K562 (cell line): ENCODE results near the gene DESI1. TPM values are rescaled to one million over a fixed set of nuclear protein-coding genes. Genes with fewer than 3 reads are reported as not detected.

ENCODE experiments used
- ATAC-seq: fragments of 200-7000 bp; cut with Tn5 transposase; 3 replicates; pipeline ENCODE4 v1.9.1; 2020; ENCODE audit warnings: moderate library complexity
- BruUV-seq: library from RNA; stranded (reverse); fragments of 400-500 nt; replicated peaks from 2 replicates; lab custom pipeline; 2021; lab: Mats Ljungman, UMichigan
- CTCF ChIA-PET: fragments of 300-600 bp; formaldehyde crosslinking; extraction: SDS; loops from one replicate; lab custom pipeline; 2021; ENCODE audit warnings: low intra/inter-chr PET ratio; lab: Yijun Ruan, JAX
- POLR2A ChIA-PET: fragments of 300-600, 350-650 bp; sonication (Branson Sonifier 250); formaldehyde crosslinking; extraction: SDS; loops from one replicate; lab custom pipeline; 2021; ENCODE audit warnings: antibody characterized with exemption, inconsistent platforms; lab: Yijun Ruan, JAX
- DNase-seq, 4 experiments: peaks; one replicate each; pipeline versions ENCODE4 v3.0.0 to v3.0.0-alpha.2; 2011 to 2018; ENCODE audit warnings: low spot score in 3 of 4, mixed read lengths in 3 of 4; ENCODE audit errors: extremely low read depth in 1 of 4
- FAIRE-seq: peaks from 2 replicates; lab custom pipeline; 2011; peaks lifted over from hg19 to GRCh38; lab: Jason Lieb, UNC
- H2AFZ ChIP-seq: 2 replicates; pipeline ENCODE4 v1.6.0; 2011; ENCODE audit warnings: low read depth, low read length, control low read depth, inconsistent platforms
- H3K27ac ChIP-seq: fragments of 200-600 bp; 3 replicates; pipeline ENCODE4 v1.8.0; 2011; ENCODE audit warnings: low read depth, mild to moderate bottlenecking, control low read depth, inconsistent platforms, low read length, moderate library complexity, mixed read lengths; ENCODE audit errors: extremely low read depth
- H3K27me3 ChIP-seq, 2 experiments: fragments of 300-600 bp in 1 of 2; 2 replicates in 1 of 2; 3 replicates in 1 of 2; pipeline versions ENCODE4 v1.6.0 to v1.8.0; 2011; ENCODE audit warnings: inconsistent platforms in 2 of 2, low read length in 2 of 2, mild to moderate bottlenecking in 1 of 2, mixed read lengths in 1 of 2, moderate library complexity in 1 of 2; ENCODE audit not compliant: control insufficient read depth in 2 of 2, insufficient read depth in 2 of 2
- H3K36me3 ChIP-seq: fragments of 300-600 bp; 3 replicates; pipeline ENCODE4 v1.8.0; 2011; ENCODE audit warnings: mild to moderate bottlenecking, low read length, inconsistent platforms; ENCODE audit not compliant: control insufficient read depth, insufficient read depth
- H3K4me1 ChIP-seq, 2 experiments: fragments of 200-600 bp in 1 of 2; replicated peaks in 1 of 2; 2 replicates in 1 of 2; 3 replicates in 1 of 2; pipeline versions ENCODE4 v1.5.1 to v1.8.0; 2011; ENCODE audit warnings: inconsistent platforms in 2 of 2, low read length in 2 of 2, mild to moderate bottlenecking in 1 of 2, mixed read lengths in 1 of 2, moderate library complexity in 1 of 2; ENCODE audit not compliant: control insufficient read depth in 2 of 2, insufficient read depth in 2 of 2
- H3K4me2 ChIP-seq: 2 replicates; pipeline ENCODE4 v1.6.1; 2011; ENCODE audit warnings: low read length, control low read depth, inconsistent platforms, mixed read lengths; ENCODE audit not compliant: insufficient read depth
- H3K4me3 ChIP-seq: fragments of 200-600 bp; sonication (generic), shearing (Covaris generic); 2 replicates; pipeline ENCODE4 v1.5.1; 2016; ENCODE audit warnings: control low read depth, inconsistent platforms
- H3K79me2 ChIP-seq: fragments of 200-600 bp; 3 replicates; pipeline ENCODE4 v1.8.0; 2011; ENCODE audit warnings: low read length, inconsistent platforms; ENCODE audit not compliant: control insufficient read depth, insufficient read depth
- H3K9ac ChIP-seq, 2 experiments: 2 replicates each; pipeline versions ENCODE4 v1.6.0 to v1.6.1; 2011; ENCODE audit warnings: low read depth in 2 of 2, low read length in 2 of 2, control low read depth in 1 of 2, inconsistent platforms in 1 of 2, mild to moderate bottlenecking in 1 of 2, mixed read lengths in 1 of 2; ENCODE audit not compliant: insufficient read depth in 1 of 2
- H3K9me1 ChIP-seq: one replicate; pipeline ENCODE4 v1.6.0; 2011; ENCODE audit warnings: inconsistent platforms, mild to moderate bottlenecking, low read length, moderate library complexity; ENCODE audit not compliant: control insufficient read depth, insufficient read depth
- H3K9me3 ChIP-seq: replicated peaks from 2 replicates; pipeline ENCODE4 v1.5.1; 2011; ENCODE audit warnings: low read depth, low read length, inconsistent platforms; ENCODE audit not compliant: control insufficient read depth, insufficient read depth
- H4K20me1 ChIP-seq: replicated peaks from 2 replicates; pipeline ENCODE4 v1.6.1; 2011; ENCODE audit warnings: low read length, inconsistent platforms, mixed read lengths; ENCODE audit not compliant: control insufficient read depth, insufficient read depth
- MBD2 ChIP-seq: sonication (generic); IDR thresholded peaks from 2 replicates; pipeline ENCODE4 v1.6.1; 2016; ENCODE audit warnings: low read depth, borderline replicate concordance
- MIER1 ChIP-seq: fragments of 450-650 bp; IDR thresholded peaks from 2 replicates; pipeline ENCODE4 v1.6.1; 2016; ENCODE audit warnings: antibody characterized with exemption, mild to moderate bottlenecking, low read depth
- TEAD2 ChIP-seq: fragments of 450-650 bp; IDR thresholded peaks from 2 replicates; pipeline ENCODE4 v1.6.1; 2016; ENCODE audit warnings: missing genetic modification characterization, control low read depth, missing compliant biosample characterization
- U2AF1 ChIP-seq: fragments of 200-400 bp; formaldehyde crosslinking; optimal IDR thresholded peaks from 2 replicates; pipeline ENCODE3; 2017; ENCODE audit warnings: mild to moderate bottlenecking, low read depth, low read length, moderate library complexity
- ZNF165 ChIP-seq: fragments of 250-450 bp; sonication (Bioruptor Pico); IDR thresholded peaks from 2 replicates; pipeline ENCODE4 v1.4.0; 2020; ENCODE audit warnings: borderline replicate concordance
- ZNF184 ChIP-seq: sonication (generic); formaldehyde crosslinking; IDR thresholded peaks from 2 replicates; pipeline ENCODE4 v1.5.0; 2020; ENCODE audit warnings: missing genetic modification reagents
- ZNF263 ChIP-seq: sonication (generic); formaldehyde crosslinking; IDR thresholded peaks from 2 replicates; pipeline ENCODE4 v1.8.0; 2022; ENCODE audit warnings: mild to moderate bottlenecking, missing genetic modification reagents, borderline replicate concordance
- WGBS: fragments of 100-300 bp; shearing (Covaris generic); methylation state at CpG from one replicate; pipeline ENCODE4 v1.1.6; 2016; ENCODE audit warnings: low coverage, mixed read lengths; ENCODE audit not compliant: insufficient coverage; ENCODE audit errors: missing lambda C conversion rate; 5-methylcytosine and 5-hydroxymethylcytosine counted together
- in situ Hi-C: fragments of 300-500 bp; cut with MboI; formaldehyde crosslinking; loops from 4 replicates; pipeline ENCODE4 v1.15.0; 2018; ENCODE audit warnings: inconsistent platforms, mixed read lengths
- intact Hi-C: fragments of 100-400 bp; cut with micrococcal nuclease; formaldehyde crosslinking; loops from 2 replicates; pipeline ENCODE4 v1.14.2; 2022
- polyA plus RNA-seq, 8 experiments: library from polyadenylated mRNA; depleted of rRNA in 4 of 8; stranded (reverse) in 5 of 8; unstranded in 3 of 8; fragments of >200 nt; fragmentation: Nextera tagmentation in 2 of 8; fragmentation: Illumina TruSeq in 1 of 8; extraction: Ambion mirVana in 2 of 8; extraction: Trizol in 1 of 8; gene quantifications; 2 replicates each; pipeline versions ENCODE4 v1.2.1 to v1.2.3, GENCODE V29; 2011 to 2014; ENCODE audit warnings: inconsistent platforms in 1 of 8, missing spikeins in 1 of 8
- total RNA-seq, 7 experiments: library from RNA; depleted of rRNA in 6 of 7; stranded (reverse); fragments of >200 nt in 6 of 7; fragmentation: Illumina TruSeq in 2 of 7; extraction: Trizol in 2 of 7; gene quantifications; 2 replicates each; pipeline versions ENCODE4 v1.2.1 to v1.2.3, GENCODE V29; 2011 to 2021; ENCODE audit warnings: low replicate concordance in 1 of 7
- TF ChIP-seq, protein P1 (sequence below), 2 experiments: fragments of 450-650 bp; IDR thresholded peaks; 2 replicates each; pipeline ENCODE4 v1.6.1; 2016; ENCODE audit warnings: mild to moderate bottlenecking in 2 of 2, borderline replicate concordance in 1 of 2, low read depth in 1 of 2, moderate library complexity in 1 of 2
- TF ChIP-seq, protein P2 (sequence below): fragments of 250-450 bp; sonication (Bioruptor Pico); IDR thresholded peaks from 2 replicates; pipeline ENCODE4 v1.5.0; 2020; ENCODE audit warnings: mild to moderate bottlenecking, borderline replicate concordance
- TF ChIP-seq, protein P3 (sequence below): sonication (generic); formaldehyde crosslinking; IDR thresholded peaks from 2 replicates; pipeline ENCODE4 v1.8.1; 2023; ENCODE audit warnings: mild to moderate bottlenecking, missing genetic modification reagents

DESI1 gene
- total and polyA plus RNA-seq, 9 of the 15 experiments (the other 6 are each of a cell fraction or from before 2014, with no cell fraction given) = 7.2 to 45.9 (median 29.8) TPM

GRCh38 chr22:41661713-41662112 is 40.9 kb upstream of the DESI1 start:
- no peaks in the 10 kb centered on the region for H3K79me2 ChIP-seq
- TF ChIP-seq U2AF1 (no peak), TEAD2 (tag) (no peak), ZNF263 (no peak), ZNF184 (CRISPR knock-in tag) (no peak), MIER1 (no peak), MBD2 (no peak), ZNF165 (CRISPR knock-in tag) (no peak)
- TF ChIP-seq, protein P1, sequence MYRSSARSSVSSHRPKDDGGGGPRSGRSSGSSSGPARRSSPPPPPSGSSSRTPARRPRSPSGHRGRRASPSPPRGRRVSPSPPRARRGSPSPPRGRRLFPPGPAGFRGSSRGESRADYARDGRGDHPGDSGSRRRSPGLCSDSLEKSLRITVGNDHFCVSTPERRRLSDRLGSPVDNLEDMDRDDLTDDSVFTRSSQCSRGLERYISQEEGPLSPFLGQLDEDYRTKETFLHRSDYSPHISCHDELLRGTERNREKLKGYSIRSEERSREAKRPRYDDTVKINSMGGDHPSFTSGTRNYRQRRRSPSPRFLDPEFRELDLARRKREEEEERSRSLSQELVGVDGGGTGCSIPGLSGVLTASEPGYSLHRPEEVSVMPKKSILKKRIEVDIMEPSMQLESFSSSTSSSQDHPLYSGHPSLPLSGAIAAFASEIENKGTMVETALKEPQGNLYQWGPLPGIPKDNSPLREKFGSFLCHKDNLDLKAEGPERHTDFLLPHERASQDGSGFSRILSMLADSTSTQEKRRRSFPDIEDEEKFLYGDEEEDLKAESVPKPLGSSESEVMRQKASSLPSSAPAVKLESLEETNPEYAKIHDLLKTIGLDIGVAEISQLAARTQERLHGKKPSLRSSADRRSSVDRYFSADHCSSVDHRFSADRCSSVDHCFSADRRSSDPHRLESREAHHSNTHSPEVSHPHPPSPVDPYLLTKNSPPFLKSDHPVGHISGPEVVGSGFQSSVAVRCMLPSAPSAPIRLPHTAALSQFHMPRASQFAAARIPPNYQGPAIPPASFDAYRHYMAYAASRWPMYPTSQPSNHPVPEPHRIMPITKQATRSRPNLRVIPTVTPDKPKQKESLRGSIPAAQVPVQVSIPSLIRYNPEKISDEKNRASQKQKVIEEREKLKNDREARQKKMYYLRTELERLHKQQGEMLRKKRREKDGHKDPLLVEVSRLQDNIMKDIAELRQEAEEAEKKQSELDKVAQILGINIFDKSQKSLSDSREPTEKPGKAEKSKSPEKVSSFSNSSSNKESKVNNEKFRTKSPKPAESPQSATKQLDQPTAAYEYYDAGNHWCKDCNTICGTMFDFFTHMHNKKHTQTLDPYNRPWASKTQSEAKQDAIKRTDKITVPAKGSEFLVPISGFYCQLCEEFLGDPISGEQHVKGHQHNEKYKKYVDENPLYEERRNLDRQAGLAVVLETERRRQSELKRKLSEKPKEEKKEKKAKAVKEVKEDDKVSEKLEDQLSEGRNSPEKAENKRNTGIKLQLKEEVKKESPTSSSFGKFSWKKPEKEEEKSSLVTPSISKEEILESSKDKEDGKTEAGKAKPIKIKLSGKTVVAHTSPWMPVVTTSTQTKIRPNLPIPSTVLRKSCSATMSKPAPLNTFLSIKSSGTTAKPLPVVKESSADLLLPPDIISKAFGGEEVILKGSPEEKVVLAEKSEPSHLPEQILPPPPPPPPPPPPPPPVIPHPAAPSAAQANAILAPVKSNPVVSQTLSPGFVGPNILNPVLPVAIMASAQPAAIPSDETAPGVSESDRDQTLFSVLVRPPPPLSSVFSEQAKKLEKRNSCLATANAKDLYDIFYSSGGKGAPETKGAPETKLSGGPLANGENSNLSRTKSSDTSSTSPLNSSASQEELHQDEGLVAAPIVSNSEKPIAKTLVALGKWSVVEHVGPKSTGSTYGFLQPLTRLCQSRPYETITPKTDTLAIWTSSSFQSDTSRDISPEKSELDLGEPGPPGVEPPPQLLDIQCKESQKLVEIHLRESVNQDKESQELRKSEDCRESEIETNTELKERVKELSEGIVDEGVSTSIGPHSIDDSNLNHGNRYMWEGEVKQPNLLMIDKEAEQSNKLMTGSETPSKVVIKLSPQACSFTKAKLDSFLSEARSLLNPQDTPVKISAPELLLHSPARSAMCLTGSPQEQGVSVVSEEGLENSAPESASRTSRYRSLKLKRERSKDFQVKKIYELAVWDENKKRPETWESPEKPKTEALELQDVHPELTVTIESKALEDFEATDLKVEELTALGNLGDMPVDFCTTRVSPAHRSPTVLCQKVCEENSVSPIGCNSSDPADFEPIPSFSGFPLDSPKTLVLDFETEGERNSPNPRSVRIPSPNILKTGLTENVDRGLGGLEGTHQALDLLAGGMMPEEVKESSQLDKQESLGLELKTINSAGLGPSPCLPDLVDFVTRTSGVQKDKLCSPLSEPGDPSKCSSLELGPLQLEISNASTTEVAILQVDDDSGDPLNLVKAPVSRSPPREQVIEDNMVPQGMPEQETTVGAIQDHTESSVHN (IDR thresholded peaks at IDR 0.05; ENCODE audit: borderline replicate concordance in 1 of 2, low read depth in 1 of 2) = no peak
- TF ChIP-seq, protein P2, sequence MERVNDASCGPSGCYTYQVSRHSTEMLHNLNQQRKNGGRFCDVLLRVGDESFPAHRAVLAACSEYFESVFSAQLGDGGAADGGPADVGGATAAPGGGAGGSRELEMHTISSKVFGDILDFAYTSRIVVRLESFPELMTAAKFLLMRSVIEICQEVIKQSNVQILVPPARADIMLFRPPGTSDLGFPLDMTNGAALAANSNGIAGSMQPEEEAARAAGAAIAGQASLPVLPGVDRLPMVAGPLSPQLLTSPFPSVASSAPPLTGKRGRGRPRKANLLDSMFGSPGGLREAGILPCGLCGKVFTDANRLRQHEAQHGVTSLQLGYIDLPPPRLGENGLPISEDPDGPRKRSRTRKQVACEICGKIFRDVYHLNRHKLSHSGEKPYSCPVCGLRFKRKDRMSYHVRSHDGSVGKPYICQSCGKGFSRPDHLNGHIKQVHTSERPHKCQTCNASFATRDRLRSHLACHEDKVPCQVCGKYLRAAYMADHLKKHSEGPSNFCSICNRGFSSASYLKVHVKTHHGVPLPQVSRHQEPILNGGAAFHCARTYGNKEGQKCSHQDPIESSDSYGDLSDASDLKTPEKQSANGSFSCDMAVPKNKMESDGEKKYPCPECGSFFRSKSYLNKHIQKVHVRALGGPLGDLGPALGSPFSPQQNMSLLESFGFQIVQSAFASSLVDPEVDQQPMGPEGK = no peak
- TF ChIP-seq, protein P3, sequence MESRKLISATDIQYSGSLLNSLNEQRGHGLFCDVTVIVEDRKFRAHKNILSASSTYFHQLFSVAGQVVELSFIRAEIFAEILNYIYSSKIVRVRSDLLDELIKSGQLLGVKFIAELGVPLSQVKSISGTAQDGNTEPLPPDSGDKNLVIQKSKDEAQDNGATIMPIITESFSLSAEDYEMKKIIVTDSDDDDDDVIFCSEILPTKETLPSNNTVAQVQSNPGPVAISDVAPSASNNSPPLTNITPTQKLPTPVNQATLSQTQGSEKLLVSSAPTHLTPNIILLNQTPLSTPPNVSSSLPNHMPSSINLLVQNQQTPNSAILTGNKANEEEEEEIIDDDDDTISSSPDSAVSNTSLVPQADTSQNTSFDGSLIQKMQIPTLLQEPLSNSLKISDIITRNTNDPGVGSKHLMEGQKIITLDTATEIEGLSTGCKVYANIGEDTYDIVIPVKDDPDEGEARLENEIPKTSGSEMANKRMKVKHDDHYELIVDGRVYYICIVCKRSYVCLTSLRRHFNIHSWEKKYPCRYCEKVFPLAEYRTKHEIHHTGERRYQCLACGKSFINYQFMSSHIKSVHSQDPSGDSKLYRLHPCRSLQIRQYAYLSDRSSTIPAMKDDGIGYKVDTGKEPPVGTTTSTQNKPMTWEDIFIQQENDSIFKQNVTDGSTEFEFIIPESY (CRISPR knock-in tag) = no peak

More at GRCh38 chr22:41661713-41662112, 40.9 kb upstream of the DESI1 start:
- Histone ChIP-seq H3K9ac (no peak overlapping the region), H3K9me1 (no peaks in the 10 kb centered on the region), H3K4me3 (no peak overlapping the region), H3K4me1 (peaks cover 0 to 2% of the 10 kb centered on the region in 2 experiments; a peak in 1 of 5 replicates), H3K27ac (no peak overlapping the region), H4K20me1 (no peaks in the 10 kb centered on the region), H3K9me3 (no peaks in the 10 kb centered on the region), H3K36me3 (peaks cover 80% of the 10 kb centered on the region), H3K4me2 (no peak overlapping the region), H2AFZ (no peak overlapping the region), H3K27me3 (no peaks in the 10 kb centered on the region)
- ChIA-PET CTCF (no interaction called here), POLR2A (interaction anchor here (1.1 kb wide), 1 partner anchor 11 kb away, joined by 6 read pairs; no protein-coding TSS in a partner anchor)
- ATAC-seq (no peak), DNase-seq (no peak), FAIRE-seq (no peak)
- in situ Hi-C loops (no loop called here), intact Hi-C loops (no loop called here)
- 91% methylated on average over 2 of the region's 2 CpGs for WGBS
- TSS peak; percentile 21 for BruUV-seq
